ENCODE measurements around the gene ZNF555.

ZNF555 gene

DNA sequence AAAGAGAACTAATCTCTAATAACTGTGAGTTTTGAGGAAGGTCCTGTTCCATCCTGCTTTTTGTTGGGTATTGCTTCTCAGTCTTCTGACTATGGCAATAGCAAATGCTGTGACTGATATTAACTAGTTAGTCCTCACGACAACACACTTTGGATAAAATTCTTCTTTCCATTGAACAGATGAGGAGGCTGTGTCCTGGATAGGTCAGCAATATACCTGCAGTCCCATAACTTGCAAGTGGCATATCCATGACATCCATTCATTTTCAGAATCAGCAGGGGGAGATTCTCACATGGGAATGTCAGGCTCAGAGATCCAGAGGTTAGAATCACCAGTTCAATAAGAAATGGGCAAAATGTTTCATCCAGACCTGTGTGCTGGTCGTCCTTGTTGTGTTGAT, 14.3 kb upstream of the ZNF555 start:
- DNase-seq = no peak

DNA sequence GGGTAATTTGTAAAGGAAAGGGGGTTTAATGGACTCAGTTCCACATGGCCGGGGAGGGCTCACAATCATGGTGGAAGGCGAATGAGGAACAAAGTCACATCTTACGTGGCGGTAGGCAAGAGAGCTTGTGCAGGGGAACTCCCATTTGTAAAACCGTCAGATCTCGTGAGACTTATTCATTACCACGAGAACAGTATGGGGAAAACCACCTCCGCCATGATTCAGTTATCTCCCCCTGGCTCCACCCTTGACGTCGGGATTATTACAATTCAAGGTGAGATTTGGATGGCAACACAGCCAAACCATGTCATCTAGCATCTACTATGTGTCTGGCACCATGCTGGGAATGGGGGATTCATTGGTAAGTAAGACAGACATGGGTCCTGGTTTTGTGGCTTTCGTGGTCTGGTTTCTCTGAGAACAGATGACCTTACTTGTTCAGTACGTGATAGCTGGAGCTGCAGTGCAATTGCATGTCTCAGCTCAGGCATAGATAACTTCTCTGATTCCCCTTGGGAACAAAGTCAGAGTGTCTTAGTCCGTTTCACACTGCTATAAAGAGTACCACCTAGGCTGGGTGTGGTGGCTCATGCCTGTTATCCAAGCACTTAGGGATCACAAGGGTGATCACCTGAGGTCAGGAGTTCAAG, 13.3 kb upstream of the ZNF555 start:
- no peak for DNase-seq

DNA sequence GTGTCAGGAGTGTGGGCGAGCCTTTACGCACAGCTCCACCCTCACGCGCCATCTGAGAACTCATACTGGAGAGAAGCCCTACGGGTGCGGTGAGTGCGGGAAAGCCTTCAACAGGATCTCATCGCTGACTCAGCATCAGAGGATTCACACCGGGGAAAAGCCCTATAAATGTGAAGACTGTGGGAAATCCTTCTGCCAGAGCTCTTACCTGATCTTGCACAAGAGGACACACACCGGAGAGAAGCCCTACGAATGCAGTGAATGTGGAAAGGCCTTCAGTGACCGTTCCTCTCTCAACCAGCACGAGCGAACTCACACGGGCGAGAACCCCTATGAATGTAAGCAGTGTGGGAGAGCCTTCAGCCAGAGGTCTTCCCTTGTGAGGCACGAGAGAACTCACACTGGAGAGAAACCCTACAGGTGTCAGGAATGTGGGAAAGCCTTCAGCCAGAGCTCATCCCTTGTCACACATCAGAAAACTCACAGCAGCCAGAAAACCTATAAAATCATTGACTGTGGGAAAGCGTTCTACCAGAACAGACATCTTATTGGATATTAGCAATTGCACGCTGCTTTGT, 6.9 kb upstream of the ZNF555 start:
- DNase-seq = no peak

DNA sequence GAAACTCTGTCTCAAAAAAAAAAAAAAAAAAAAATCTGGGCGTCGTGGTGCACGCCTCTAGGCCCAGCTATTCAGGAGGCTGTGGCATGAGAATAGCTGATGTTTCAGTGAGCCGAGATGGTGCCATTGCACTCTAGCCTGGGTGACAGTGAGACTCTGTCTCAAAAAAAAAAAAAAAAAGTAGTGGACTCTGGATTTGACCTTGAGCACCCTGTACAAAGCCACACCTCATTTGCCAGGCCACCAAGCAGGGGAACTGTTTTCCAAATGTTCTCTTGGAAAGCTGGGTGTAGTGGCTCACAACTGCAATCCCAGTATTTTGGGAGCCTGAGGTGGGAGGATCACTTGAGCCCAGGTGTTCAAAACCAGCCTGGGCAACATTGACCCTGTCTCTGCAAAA, 3.8 kb upstream of the ZNF555 start:
- no peak for DNase-seq

DNA sequence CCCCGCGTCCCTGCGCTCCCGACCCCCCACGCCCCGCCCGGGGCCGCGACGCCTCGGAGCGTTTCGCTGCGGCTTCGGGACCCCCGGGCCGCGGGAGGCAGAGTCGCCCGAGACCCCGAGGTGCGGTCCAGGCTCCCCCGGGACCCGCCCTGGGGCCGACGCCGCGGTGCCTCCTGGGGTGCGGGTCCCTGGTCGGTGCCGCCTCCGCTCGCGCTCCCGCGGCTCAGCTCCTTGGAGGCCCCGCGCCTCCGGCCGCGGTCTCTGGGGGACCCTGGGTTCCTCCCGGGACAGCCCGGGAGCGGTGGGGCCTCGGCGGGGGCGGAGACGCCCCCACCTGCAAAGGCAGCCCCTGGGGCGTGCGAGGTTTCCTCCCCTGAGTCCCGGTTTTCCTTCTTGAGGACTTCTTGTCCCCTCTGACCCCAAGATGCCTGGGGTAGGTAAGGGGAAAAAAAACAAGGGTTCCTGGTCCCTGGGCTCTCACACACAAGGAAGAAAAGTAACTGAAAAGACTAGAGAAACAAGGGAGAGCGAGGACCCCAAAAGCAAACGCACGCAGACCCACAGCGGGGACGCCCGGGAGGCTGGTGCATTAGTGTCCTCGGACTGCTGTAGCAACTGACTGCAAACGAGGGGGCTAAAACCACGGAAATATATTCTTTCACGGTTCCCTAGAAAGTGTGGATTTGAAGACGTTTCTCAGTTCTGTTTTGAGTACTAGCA, 740 bp downstream of the ZNF555 start:
- peak; percentile 20 for DNase-seq

DNA sequence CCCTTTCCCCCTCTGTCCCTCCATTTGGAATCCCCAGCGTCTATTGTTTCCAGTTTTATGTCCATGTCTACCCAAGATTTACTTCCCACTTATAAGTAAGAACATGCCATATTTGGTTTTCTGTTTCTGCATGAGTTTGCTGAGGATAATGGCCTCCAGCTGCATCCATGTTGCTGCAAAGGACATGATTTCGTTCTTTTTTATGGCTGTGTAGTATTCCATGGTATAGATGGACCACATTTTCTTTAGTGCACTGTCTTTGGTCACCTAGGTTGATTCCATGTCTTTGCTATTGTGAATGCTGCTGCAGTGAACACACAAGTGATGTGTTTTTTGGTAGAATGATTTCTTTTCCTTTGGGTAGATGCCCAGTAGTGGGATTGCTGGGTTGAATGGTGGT, 3.8 kb downstream of the ZNF555 start:
- DNase-seq = no peak

DNA sequence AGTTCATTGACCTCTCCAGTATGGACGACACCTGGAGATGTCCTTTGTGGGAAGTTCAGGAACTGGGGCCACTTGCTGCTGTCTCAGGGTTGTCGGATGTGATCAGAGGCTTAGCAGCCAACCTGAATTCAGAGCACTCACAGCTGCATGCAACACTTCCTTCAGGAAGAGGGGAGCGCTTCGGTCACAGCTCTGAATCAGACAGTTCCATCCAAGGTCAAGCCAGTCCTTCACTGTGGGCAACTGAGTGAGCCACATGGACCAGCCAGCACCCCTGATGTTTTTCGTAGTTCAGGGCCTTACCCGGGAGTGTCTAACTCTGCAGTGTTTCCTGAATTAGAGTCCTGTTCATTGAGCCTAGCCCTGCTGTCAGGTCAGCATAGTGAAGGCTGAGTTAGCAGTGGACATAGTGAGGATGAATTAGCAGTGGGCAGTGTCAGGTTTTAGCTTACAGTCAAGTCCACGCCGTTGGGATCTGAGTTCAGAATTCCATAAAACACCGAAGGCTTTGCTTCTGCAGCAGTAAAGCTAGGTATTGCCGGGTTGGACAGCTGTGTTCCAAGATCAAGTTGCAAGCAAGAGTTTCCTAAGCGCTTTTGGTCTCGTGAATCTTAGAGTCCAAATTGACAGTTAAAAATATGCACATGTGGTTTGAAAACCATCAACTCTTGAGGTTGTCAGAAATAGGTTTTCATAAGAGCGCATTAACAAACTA, 5.1 kb downstream of the ZNF555 start:
- DNase-seq = no peak

DNA sequence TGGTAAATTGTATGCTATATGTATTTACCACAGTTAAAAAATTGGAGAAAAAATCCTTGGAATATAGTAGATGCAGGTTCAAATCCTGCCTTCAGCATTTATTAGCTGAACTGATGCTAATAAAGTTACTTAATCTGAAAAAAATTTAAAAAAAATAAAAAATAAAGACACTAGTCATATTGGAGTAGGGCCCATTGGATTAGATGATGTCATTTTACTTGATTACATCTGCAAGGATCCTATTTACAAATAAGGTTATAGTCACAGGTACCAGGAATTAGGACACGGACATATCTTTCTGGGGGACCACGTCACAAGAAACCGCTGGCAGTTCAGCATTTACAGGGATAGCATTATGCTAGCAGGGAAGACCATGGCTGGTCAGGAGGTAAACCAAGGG, 6.2 kb downstream of the ZNF555 start:
- DNase-seq = no peak

DNA sequence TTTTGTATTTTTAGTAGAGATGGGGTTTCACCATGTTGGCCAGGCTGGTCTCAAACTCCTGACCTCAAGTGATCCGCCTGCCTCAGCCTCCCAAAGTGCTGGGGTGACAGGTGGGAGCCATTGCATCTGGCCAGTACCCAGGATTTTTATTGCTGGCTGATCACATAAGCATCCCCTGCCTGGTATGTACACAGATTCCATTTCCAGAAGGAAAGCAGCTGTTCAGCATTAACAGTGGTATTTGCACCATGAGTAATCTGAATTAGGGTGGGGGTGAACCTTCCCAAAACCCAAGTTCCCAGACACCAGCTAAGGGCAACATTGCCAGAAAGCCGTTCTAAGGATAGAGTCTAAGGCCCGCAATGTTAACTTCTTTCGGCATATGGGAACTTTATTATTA, 7.3 kb downstream of the ZNF555 start:
- no peak for DNase-seq

DNA sequence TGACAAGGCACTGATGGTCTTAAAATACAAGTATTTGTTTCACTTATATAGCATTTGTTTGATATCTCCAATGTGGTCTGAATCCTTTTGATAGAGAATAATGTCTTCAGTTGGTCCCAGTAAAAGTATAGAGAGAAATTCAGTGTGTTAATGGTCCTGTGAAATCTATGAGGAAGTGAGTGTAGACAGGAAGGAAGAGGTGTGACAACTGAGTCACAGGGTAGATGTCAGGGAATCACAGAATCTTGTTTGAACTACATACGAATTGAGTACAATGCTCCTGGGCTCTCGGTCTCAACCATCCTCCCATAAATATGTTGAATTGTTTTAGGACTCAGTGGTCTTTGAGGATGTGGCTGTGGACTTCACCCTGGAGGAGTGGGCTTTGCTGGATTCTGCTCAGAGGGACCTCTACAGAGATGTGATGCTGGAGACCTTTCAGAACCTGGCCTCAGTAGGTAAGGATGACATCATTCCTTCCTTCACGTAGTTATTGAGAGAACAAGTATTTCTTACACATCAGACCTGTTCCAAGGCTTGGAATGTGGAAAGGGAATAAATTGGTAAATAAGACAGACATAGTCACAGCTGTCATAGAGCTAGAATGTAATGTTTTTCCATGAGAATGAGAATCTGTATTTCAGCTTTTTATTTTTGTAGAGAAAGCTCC, 9.1 kb downstream of the ZNF555 start:
- DNase-seq = no peak

DNA sequence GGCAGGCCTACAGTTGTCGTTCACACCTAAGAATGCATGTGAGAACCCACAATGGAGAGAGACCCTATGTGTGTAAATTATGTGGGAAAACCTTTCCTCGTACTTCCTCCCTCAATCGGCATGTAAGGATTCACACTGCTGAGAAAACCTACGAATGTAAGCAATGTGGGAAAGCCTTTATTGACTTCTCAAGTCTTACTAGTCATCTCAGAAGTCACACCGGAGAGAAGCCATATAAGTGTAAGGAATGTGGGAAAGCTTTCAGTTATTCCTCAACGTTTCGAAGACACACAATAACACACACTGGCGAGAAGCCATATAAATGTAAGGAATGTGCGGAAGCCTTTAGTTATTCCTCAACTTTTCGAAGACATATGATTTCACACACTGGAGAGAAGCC, 11.3 kb downstream of the ZNF555 start:
- DNase-seq = no peak

DNA sequence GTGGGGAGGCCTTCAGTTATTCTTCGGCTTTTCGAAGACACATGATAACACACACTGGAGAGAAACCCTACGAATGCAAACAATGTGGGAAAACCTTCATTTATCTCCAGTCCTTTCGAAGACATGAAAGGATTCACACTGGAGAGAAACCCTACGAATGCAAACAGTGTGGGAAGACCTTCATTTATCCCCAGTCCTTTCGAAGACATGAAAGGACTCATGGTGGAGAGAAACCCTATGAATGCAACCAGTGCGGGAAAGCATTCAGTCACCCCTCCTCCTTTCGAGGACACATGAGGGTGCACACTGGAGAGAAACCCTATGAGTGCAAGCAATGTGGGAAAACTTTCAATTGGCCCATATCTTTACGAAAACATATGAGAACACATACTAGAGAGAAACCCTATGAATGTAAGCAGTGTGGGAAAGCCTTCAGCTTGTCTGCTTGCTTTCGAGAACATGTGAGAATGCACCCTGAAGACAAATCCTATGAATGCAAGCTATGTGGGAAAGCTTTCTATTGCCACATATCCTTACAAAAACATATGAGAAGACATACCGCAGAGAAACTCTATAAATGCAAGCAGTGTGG, 11.8 kb downstream of the ZNF555 start:
- no peak for DNase-seq

DNA sequence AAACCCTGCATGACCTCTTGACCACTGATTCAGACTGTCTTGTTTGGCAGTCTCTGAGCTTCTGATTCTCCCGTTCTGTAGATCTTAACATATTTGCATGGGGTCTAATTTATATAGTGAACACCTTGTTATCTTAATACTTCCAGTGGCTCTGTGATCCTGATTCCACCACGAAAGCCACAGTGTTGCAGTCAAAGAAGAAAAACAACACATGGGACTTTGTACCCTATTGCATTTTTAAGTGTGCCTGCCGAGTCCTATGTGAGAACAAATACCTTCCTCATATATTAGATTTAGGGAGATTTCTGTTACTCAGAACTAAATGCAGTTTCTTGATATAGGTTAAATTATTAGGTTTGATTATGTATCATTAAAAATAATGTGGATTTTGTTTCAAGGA, 13.6 kb downstream of the ZNF555 start:
- no peak for DNase-seq

DNA sequence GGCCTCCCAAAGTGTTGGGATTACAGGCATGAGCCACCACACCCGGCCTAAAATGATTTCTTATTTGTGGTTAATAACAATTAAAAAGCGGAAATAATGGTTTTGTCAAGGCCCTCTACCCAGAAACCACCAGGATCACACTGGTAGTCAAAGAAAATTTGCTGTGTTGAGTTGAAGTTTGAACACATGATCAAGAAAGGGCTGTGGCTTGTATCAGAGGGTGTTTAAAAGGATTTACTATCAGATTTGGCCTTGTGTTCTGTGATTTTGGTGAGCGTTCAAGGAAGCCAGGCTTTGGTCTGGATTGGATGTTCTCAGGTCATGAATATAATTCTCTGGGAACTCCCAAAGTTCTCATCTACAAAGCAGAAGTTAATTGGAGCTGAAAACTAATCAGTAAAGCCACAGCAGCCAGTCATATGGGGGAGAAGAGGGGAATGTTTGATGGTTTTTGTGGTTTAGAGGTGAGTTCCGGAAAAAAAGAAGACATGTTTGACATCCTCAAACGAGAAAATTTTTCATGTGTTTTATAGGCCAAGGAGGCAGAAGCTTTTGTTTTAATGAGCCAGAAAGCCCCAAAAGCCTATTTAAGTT, 15.3 kb downstream of the ZNF555 start:
- DNase-seq = no peak

DNA sequence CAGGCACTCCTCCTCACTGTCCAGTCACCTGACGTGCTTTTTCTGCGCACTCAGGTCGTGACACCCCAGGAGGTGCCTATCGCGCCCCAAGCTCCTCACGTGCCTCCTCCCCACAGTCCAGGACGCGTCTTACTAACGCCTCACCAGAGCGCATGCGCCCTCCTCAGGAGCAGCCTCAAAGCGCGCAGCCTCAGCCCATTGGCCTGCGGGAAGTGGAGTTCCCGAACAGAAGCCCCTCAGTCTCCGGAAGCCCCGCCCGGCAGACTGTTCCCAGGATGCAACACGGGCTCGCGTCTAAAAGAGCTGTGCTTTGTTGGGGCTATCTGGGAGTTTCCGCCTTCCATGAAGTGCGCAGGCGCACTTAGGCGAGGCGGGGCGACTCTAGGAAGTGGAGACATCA, 17.6 kb downstream of the ZNF555 start:
- no peak for DNase-seq

DNA sequence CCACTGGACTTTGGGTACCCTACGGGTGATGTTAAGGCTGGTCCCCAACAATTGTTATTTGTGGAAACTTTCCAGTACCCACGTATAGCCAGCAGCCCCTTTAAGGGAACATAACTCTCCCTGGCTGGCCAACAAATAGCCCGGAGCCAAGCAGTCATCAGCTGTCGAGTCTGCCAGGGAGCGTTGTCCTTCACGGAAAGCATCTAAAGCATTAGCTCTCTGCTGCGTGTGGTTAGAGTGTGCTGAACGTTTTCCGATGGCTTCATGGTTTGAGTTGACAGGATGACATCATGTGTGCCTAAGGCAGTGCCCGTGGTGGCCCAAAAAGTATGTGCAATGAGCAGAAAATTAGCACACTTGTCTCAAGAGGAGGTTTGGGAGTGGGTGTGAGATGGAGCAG, 22.5 kb downstream of the ZNF555 start:
- no peak for DNase-seq

DNA sequence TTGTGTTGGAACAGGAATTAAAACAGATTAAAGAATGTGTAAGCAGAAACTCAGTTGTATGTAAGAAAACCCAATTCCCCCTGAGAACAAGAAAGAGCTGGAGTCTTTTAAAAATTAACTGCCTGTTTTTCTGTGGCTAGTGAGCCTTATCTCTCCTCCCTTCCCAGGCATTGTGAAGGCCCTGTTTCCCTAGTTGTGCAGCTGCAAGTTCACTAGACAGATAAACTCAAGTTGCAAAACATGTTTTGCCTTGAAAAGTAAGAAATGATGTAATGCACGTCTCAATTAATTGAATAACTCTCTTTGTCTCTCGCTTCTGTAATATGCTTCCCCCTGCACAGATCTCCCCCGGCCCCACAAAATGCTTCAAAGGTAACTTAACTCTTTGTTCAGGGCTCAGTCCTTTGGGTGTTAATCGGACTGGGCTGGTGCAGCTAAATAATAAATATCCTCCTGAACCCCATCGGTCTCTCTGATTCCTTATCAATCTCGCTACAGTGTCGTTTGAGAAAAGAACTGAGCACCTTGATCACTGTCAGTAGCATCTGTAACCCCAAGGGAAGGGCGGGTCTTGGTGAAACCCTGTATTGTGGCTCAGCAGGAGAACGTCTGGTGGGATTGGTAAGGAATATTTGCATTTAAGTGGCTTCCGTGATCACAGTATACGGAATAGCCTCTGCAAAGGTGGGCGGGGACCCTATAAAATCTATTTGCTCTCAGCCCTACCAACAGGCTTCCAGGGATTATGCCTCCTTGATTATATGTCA, 24.2 kb downstream of the ZNF555 start:
- no peak for DNase-seq

DNA sequence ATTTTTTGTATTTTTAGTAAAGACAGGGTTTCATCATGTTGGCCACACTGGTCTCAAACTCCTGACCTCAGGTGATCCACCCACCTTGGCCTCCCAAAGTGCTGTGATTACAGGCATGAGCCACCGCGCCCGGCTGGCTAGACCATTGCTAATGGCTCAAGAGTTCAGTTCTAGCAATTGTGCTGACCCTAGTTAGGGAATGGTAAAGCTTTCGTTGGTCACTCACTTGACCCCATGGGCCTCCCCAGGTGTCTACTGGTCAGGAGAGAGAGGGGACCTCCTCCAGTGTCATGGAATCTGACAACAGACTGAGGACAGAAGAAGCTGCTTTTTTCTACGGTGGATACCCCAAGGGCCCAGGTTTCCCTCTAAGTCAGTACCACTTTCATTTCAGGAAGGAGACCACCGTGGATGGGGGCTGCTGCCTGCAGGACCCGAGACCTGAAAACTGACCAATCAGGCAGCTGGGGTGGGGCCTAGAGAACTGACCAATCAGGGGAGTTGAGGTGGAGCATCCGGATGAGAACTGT, 25.3 kb downstream of the ZNF555 start:
- DNase-seq = no peak

DNA sequence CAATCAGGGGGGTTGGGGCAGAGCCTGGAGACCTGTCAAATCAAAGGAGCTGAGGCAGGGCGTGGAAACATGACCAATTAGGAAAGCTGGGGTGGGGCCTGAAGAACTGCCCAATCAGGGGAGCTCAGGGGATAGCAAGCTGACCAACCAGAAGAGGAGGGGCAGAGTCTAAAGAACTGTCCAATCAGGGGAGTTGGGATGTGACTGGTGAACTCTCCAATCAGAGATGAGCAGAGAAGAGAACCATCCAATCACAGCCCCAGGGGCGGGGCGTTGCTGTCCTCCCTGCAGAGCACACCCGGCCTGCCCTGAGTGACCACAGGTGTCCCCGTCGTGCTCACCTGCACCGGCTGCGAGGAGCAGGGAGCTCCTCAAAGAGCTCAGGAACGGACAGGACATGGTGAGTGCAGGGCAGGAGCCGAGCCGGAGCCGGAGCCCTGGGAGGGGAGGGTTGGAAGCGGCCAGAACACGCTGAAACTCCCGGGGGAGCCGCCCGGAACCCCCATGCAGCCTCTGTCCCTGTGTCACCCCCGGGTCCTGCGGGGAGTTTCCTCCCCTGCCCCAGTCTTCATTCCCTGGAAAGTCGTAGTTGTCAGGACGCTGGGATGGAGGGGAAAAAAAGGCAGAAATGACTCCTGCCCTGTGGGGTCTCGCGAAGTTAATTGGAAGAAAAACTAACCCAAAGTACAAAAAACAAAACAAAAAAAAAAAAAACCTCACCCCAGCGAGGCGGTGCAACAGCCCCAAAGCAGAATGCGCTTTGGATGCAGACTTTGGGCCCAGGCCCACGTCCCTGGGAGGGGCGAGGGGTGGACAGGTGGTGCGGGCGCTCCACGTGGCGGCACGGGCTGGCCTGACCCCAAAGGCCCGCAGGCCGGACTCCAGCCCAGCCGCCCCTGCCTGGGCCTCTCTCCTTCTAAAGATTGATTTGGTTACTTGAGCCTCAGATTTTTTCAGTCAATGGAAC, 26.0 kb downstream of the ZNF555 start, which contains the start of gene ZNF556:
ZNF556 (plus strand) TSS at position 311 of the 967 bp plus-strand sequence; CDS start at position 398, 87 bp downstream.
- DNase-seq = no peak

DNA sequence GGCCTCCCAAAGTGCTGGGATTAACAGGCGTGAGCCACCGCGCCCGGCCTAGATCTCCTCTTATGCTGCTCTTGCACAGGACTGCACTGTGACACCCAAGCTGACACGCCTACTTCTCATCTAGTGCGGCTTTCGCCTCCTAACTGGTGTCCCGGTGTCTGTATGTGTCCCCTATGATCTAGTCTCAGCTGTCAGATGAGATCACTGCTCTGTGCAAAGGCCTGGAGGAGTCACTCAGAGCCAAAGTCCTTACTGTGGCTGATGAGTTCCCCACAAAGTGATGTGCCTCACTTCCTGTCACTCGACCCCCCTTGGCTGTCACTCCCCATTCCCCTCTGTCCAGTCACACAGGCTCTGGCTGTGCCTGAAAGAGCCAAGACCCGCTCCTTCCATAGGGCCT, 28.3 kb downstream of the ZNF555 start:
- no peak for DNase-seq
